GM12878 (cell line): ENCODE data around the gene PTPN12. TPM values are rescaled to one million over a fixed set of nuclear protein-coding genes. Genes with fewer than 3 reads are reported as not detected.

Experiments
- BCL11A ChIP-seq: IDR thresholded peaks from 2 replicates; pipeline ENCODE4 v1.6.1; 2011; ENCODE audit warnings: low read depth, low read length
- CBX3 ChIP-seq: fragments of 200-600 bp; sonication (generic); IDR thresholded peaks from 2 replicates; pipeline ENCODE4 v1.6.1; 2016; ENCODE audit warnings: low read depth, borderline replicate concordance
- CREM ChIP-seq: IDR thresholded peaks from 2 replicates; pipeline ENCODE4 v1.6.1; 2014; ENCODE audit warnings: antibody characterized with exemption, low read depth
- ESRRA ChIP-seq: IDR thresholded peaks from 2 replicates; pipeline ENCODE4 v1.6.1; 2012; ENCODE audit warnings: mild to moderate bottlenecking, low read length, improper control_type of control experiment
- IKZF1 ChIP-seq: fragments of 450-650 bp; conservative IDR thresholded peaks from 2 replicates; pipeline ENCODE4 v1.6.1; 2017; ENCODE audit warnings: antibody characterized with exemption, mild to moderate bottlenecking
- IKZF2 ChIP-seq, 2 experiments: fragments of 450-650 bp; IDR thresholded peaks; 2 replicates each; pipeline ENCODE4 v1.6.1; 2017; ENCODE audit warnings: mild to moderate bottlenecking in 2 of 2, moderate library complexity in 2 of 2
- JUNB ChIP-seq: IDR thresholded peaks from 2 replicates; pipeline ENCODE4 v1.6.1; 2016; ENCODE audit warnings: antibody characterized with exemption, mild to moderate bottlenecking
- LARP7 ChIP-seq: fragments of 450-650 bp; IDR thresholded peaks from 2 replicates; pipeline ENCODE4 v1.6.1; 2017; ENCODE audit warnings: mild to moderate bottlenecking
- MEF2B ChIP-seq: fragments of 450-650 bp; IDR thresholded peaks from 2 replicates; pipeline ENCODE4 v1.6.1; 2018; ENCODE audit warnings: mild to moderate bottlenecking, moderate library complexity; ENCODE audit not compliant: partially characterized antibody, poor library complexity, severe bottlenecking
- MTA2 ChIP-seq: fragments of 450-650 bp; IDR thresholded peaks from 2 replicates; pipeline ENCODE4 v1.6.1; 2016; ENCODE audit warnings: low read depth, mild to moderate bottlenecking, moderate library complexity
- NFIC ChIP-seq: IDR thresholded peaks from 2 replicates; pipeline ENCODE4 v1.6.1; 2012; ENCODE audit warnings: low read depth, mild to moderate bottlenecking, inconsistent platforms, low read length, moderate library complexity
- NR2C2 ChIP-seq: IDR thresholded peaks from 2 replicates; pipeline ENCODE4 v1.6.1; 2011; ENCODE audit warnings: borderline replicate concordance, low read depth; ENCODE audit not compliant: control insufficient read depth, insufficient read length
- RAD51 ChIP-seq: fragments of 450-650 bp; IDR thresholded peaks from 2 replicates; pipeline ENCODE4 v1.6.1; 2016; ENCODE audit warnings: moderate library complexity, mild to moderate bottlenecking, inconsistent platforms
- RUNX3 ChIP-seq: IDR thresholded peaks from 2 replicates; pipeline ENCODE4 v1.6.1; 2012; ENCODE audit warnings: low read length, inconsistent platforms
- SREBF2 ChIP-seq: IDR thresholded peaks from 2 replicates; pipeline ENCODE4 v1.6.1; 2012; ENCODE audit warnings: mild to moderate bottlenecking, low read length
- STAT1 ChIP-seq: fragments of 450-650 bp; conservative IDR thresholded peaks from 2 replicates; pipeline ENCODE4 v1.6.1; 2014; ENCODE audit warnings: antibody characterized with exemption, mild to moderate bottlenecking
- TAF1 ChIP-seq: IDR thresholded peaks from 2 replicates; pipeline ENCODE4 v1.6.1; 2011; ENCODE audit warnings: mild to moderate bottlenecking, low read depth, low read length, borderline replicate concordance
- WRNIP1 ChIP-seq: IDR thresholded peaks from 2 replicates; pipeline ENCODE4 v1.6.1; 2011; ENCODE audit warnings: low read depth, low read length, improper control_type of control experiment, borderline replicate concordance
- YBX1 ChIP-seq: fragments of 450-650 bp; IDR thresholded peaks from 2 replicates; pipeline ENCODE4 v1.6.1; 2016; ENCODE audit warnings: antibody characterized with exemption
- ZNF217 ChIP-seq: fragments of 450-650 bp; IDR thresholded peaks from 2 replicates; pipeline ENCODE4 v1.6.1; 2017; ENCODE audit warnings: antibody characterized with exemption, mild to moderate bottlenecking
- polyA plus RNA-seq, 11 experiments: library from polyadenylated mRNA; depleted of rRNA in 4 of 11; unstranded in 6 of 11; stranded (reverse) in 5 of 11; fragments of >200 nt; fragmentation: Nextera tagmentation in 4 of 11; fragmentation: Illumina TruSeq in 1 of 11; extraction: Ambion mirVana in 4 of 11; extraction: Trizol in 1 of 11; gene quantifications; 1 replicate in 1 of 11; 2 replicates in 10 of 11; pipeline versions ENCODE4 v1.2.1 to v1.2.3, GENCODE V29; 2011 to 2016; ENCODE audit warnings: inconsistent platforms in 2 of 11, missing spikeins in 2 of 11, low read depth in 1 of 11
- total RNA-seq, 4 experiments: library from RNA; depleted of rRNA in 3 of 4; stranded (reverse); fragments of >200 nt in 3 of 4; fragmentation: Illumina TruSeq in 1 of 4; extraction: Trizol in 1 of 4; gene quantifications; 2 replicates each; pipeline versions ENCODE4 v1.2.1 to v1.2.3, GENCODE V29; 2013 to 2021
- TF ChIP-seq, protein P1 (sequence below): IDR thresholded peaks from 2 replicates; pipeline ENCODE4 v1.6.1; 2011; ENCODE audit warnings: mild to moderate bottlenecking, low read depth, low read length, moderate library complexity; ENCODE audit not compliant: insufficient replicate concordance
- TF ChIP-seq, protein P2 (sequence below): fragments of 450-650 bp; IDR thresholded peaks from 2 replicates; pipeline ENCODE4 v1.6.1; 2017; ENCODE audit warnings: mild to moderate bottlenecking, low read depth, inconsistent platforms; ENCODE audit not compliant: poor library complexity, severe bottlenecking
- TF ChIP-seq, protein P3 (sequence below): IDR thresholded peaks from 2 replicates; pipeline ENCODE4 v1.6.1; 2012; ENCODE audit warnings: low read depth, low read length, improper control_type of control experiment

Gene PTPN12
- total and polyA plus RNA-seq, 10 of the 15 experiments (the other 5 are each of a cell fraction or from before 2014, with no cell fraction given) = 6.6 to 52.9 (median 17.4) TPM

DNA sequence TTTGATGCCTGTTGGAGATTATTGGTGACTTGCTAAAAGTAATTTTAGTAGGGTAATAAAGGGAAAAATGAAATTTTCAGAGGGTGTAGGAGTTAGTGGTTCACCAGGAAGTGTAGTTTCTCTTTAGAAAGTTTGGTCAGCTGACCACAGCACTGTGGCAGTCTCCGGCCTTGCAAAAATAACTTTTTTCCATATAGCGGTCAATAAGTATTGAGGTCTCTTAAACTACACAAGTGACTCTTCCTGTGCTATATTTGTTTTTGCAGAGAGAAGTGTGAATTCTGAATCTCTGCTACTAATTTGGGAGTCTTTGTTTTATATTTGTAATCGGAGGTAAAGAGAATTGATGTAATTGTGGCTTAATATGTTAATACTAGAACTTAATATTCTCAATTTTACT, 24.3 kb downstream of the PTPN12 start (continued):
- TF ChIP-seq, protein P1, sequence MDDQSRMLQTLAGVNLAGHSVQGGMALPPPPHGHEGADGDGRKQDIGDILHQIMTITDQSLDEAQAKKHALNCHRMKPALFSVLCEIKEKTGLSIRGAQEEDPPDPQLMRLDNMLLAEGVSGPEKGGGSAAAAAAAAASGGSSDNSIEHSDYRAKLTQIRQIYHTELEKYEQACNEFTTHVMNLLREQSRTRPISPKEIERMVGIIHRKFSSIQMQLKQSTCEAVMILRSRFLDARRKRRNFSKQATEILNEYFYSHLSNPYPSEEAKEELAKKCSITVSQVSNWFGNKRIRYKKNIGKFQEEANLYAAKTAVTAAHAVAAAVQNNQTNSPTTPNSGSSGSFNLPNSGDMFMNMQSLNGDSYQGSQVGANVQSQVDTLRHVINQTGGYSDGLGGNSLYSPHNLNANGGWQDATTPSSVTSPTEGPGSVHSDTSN = no peak
- TF ChIP-seq CBX3 (no peak), NFIC (peak; percentile 84; the same call in 1 of the 2 replicates), STAT1 (no peak), TAF1 (no peak), BCL11A (peak; percentile 58; the same call in 1 of the 2 replicates), MTA2 (peak; percentile 81; the same call in 1 of the 2 replicates), WRNIP1 (no peak), NR2C2 (no peak), CREM (peak; percentile 55; the same call in 1 of the 2 replicates), ESRRA (no peak), RUNX3 (peak; percentile 94), YBX1 (no peak), SREBF2 (no peak), LARP7 (no peak), ZNF217 (peak; percentile 56; the same call in 1 of the 2 replicates), JUNB (no peak), IKZF2 (IDR thresholded peaks at IDR 0.05) (peak; percentile 68 to 79; a peak in 2 of 4 replicates), RAD51 (peak; percentile 88), MEF2B (peak; percentile 92), IKZF1 (peak; percentile 76)
- TF ChIP-seq, protein P2, sequence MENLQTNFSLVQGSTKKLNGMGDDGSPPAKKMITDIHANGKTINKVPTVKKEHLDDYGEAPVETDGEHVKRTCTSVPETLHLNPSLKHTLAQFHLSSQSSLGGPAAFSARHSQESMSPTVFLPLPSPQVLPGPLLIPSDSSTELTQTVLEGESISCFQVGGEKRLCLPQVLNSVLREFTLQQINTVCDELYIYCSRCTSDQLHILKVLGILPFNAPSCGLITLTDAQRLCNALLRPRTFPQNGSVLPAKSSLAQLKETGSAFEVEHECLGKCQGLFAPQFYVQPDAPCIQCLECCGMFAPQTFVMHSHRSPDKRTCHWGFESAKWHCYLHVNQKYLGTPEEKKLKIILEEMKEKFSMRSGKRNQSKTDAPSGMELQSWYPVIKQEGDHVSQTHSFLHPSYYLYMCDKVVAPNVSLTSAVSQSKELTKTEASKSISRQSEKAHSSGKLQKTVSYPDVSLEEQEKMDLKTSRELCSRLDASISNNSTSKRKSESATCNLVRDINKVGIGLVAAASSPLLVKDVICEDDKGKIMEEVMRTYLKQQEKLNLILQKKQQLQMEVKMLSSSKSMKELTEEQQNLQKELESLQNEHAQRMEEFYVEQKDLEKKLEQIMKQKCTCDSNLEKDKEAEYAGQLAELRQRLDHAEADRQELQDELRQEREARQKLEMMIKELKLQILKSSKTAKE = peak; percentile 62
- TF ChIP-seq, protein P3, sequence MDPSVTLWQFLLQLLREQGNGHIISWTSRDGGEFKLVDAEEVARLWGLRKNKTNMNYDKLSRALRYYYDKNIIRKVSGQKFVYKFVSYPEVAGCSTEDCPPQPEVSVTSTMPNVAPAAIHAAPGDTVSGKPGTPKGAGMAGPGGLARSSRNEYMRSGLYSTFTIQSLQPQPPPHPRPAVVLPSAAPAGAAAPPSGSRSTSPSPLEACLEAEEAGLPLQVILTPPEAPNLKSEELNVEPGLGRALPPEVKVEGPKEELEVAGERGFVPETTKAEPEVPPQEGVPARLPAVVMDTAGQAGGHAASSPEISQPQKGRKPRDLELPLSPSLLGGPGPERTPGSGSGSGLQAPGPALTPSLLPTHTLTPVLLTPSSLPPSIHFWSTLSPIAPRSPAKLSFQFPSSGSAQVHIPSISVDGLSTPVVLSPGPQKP = no peak
